Measurements from ENCODE around the gene NPC2. TPM values are rescaled to one million over a fixed set of nuclear protein-coding genes. Genes with fewer than 3 reads are reported as not detected.

NPC2 gene
- polyA plus RNA-seq, 1 donor from 2014 or later = 46.8 TPM

DNA sequence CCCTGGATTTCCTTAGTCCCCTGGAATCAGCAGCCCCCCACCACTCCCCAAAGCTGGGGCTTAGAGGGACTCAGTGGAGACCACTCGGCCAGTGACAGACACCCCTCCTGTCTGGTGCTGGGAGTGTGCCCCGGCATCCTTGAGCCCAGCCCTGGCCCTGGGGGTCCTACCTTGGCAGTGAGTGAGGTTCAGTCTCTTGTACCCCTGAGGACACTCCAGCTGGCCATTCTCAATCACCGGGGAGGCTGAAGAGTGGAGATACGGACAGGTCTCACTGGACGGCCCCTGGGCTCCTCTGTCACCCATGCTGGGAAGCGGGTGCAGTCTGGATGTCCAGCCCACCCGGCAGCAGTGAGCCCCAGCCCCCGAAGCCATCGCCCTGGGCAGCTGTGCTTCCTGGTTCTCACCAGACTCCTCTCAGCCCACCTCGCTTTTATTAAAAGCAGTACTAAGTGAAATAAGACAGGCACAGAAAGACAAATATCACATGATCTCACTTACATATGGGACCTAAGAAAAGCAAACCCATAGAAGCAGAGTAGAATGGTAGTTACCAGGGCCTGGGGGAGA, 42.7 kb upstream of the NPC2 start:
- H3K4me3 ChIP-seq (ENCODE audit: low read length) = no peak overlapping the region
- no peak for TF ChIP-seq POLR2AphosphoS5 (IDR thresholded peaks at IDR 0.05)
- TF ChIP-seq, protein P1, sequence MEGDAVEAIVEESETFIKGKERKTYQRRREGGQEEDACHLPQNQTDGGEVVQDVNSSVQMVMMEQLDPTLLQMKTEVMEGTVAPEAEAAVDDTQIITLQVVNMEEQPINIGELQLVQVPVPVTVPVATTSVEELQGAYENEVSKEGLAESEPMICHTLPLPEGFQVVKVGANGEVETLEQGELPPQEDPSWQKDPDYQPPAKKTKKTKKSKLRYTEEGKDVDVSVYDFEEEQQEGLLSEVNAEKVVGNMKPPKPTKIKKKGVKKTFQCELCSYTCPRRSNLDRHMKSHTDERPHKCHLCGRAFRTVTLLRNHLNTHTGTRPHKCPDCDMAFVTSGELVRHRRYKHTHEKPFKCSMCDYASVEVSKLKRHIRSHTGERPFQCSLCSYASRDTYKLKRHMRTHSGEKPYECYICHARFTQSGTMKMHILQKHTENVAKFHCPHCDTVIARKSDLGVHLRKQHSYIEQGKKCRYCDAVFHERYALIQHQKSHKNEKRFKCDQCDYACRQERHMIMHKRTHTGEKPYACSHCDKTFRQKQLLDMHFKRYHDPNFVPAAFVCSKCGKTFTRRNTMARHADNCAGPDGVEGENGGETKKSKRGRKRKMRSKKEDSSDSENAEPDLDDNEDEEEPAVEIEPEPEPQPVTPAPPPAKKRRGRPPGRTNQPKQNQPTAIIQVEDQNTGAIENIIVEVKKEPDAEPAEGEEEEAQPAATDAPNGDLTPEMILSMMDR (IDR thresholded peaks at IDR 0.05; ENCODE audit: poor library complexity, severe bottlenecking) = no peak
- TF ChIP-seq TAF1 (IDR thresholded peaks at IDR 0.05; ENCODE audit: low read depth) = no peak
- no peak for TF ChIP-seq RAD21 (conservative IDR thresholded peaks at IDR 0.05)
- no peak for TF ChIP-seq SMC3 (conservative IDR thresholded peaks at IDR 0.05; ENCODE audit: poor library complexity)
- TF ChIP-seq, protein P2, sequence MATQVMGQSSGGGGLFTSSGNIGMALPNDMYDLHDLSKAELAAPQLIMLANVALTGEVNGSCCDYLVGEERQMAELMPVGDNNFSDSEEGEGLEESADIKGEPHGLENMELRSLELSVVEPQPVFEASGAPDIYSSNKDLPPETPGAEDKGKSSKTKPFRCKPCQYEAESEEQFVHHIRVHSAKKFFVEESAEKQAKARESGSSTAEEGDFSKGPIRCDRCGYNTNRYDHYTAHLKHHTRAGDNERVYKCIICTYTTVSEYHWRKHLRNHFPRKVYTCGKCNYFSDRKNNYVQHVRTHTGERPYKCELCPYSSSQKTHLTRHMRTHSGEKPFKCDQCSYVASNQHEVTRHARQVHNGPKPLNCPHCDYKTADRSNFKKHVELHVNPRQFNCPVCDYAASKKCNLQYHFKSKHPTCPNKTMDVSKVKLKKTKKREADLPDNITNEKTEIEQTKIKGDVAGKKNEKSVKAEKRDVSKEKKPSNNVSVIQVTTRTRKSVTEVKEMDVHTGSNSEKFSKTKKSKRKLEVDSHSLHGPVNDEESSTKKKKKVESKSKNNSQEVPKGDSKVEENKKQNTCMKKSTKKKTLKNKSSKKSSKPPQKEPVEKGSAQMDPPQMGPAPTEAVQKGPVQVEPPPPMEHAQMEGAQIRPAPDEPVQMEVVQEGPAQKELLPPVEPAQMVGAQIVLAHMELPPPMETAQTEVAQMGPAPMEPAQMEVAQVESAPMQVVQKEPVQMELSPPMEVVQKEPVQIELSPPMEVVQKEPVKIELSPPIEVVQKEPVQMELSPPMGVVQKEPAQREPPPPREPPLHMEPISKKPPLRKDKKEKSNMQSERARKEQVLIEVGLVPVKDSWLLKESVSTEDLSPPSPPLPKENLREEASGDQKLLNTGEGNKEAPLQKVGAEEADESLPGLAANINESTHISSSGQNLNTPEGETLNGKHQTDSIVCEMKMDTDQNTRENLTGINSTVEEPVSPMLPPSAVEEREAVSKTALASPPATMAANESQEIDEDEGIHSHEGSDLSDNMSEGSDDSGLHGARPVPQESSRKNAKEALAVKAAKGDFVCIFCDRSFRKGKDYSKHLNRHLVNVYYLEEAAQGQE (IDR thresholded peaks at IDR 0.05; ENCODE audit: borderline replicate concordance) = no peak
- no peak for TF ChIP-seq EP300 (conservative IDR thresholded peaks at IDR 0.05; ENCODE audit: poor library complexity, severe bottlenecking)
- TF ChIP-seq MXI1 (conservative IDR thresholded peaks at IDR 0.05; ENCODE audit: poor library complexity, severe bottlenecking) = no peak
- TF ChIP-seq EZH2 (IDR thresholded peaks at IDR 0.05; ENCODE audit: borderline replicate concordance, insufficient read depth, low read length, poor library complexity, severe bottlenecking) = no peak
- H3K4me2 ChIP-seq (ENCODE audit: low read length) = no peak overlapping the region
- H3F3A ChIP-seq (ENCODE audit: insufficient read depth, low read length, poor library complexity, severe bottlenecking) = no peaks in the 10 kb centered on the region
- H3K9me2 ChIP-seq (ENCODE audit: insufficient read depth, low read length) = no peaks in the 10 kb centered on the region
- H3K27me3 ChIP-seq (ENCODE audit: insufficient read depth, low read depth, low read length) = no peaks in the 10 kb centered on the region
- no peak overlapping the region for H3K9ac ChIP-seq (ENCODE audit: low read length)
- H3K79me2 ChIP-seq (replicated peaks; ENCODE audit: insufficient read depth, low read length) = no peaks in the 10 kb centered on the region
- no peaks in the 10 kb centered on the region for H3K9me3 ChIP-seq (ENCODE audit: low read length)
- H3K36me3 ChIP-seq (ENCODE audit: insufficient read depth, low read length) = no peaks in the 10 kb centered on the region
- H4K20me1 ChIP-seq (ENCODE audit: insufficient read depth) = no peaks in the 10 kb centered on the region
- H3K27ac ChIP-seq (ENCODE audit: low read length) = no peak overlapping the region
- H2AFZ ChIP-seq (ENCODE audit: low read depth, low read length) = no peak overlapping the region

DNA sequence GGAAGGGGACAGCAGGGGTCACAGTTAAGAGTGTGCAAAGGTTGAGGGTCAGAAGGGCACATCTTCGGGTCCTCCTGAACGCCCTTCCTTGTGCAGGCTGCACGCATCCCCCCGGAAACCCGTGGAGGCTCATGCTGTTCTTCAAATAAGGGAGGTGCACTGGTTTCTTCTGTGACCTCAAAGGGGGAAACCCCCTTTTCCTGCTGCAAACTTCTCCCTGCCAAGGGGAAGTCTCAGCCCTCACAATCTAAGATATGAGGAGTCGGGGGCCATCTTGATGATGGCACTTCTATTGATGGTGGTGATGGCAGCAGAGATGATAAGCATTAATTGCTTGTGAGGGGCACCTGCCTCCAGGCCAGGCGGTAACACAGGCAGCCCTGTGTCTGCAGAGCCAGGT, 40.5 kb upstream of the NPC2 start:
- Histone ChIP-seq H3K4me2 (ENCODE audit: low read length) (no peak overlapping the region), H2AFZ (ENCODE audit: low read depth, low read length) (no peak overlapping the region), H4K20me1 (ENCODE audit: insufficient read depth) (no peaks in the 10 kb centered on the region), H3F3A (ENCODE audit: insufficient read depth, low read length, poor library complexity, severe bottlenecking) (no peaks in the 10 kb centered on the region), H3K9me2 (ENCODE audit: insufficient read depth, low read length) (no peaks in the 10 kb centered on the region), H3K4me3 (ENCODE audit: low read length) (no peak overlapping the region), H3K9me3 (ENCODE audit: low read length) (no peaks in the 10 kb centered on the region), H3K79me2 (replicated peaks; ENCODE audit: insufficient read depth, low read length) (no peaks in the 10 kb centered on the region), H3K36me3 (ENCODE audit: insufficient read depth, low read length) (no peaks in the 10 kb centered on the region), H3K9ac (ENCODE audit: low read length) (no peak overlapping the region), H3K27ac (ENCODE audit: low read length) (no peak overlapping the region), H3K27me3 (ENCODE audit: insufficient read depth, low read depth, low read length) (no peaks in the 10 kb centered on the region)
- TF ChIP-seq POLR2AphosphoS5 (IDR thresholded peaks at IDR 0.05) = no peak
- TF ChIP-seq EZH2 (IDR thresholded peaks at IDR 0.05; ENCODE audit: borderline replicate concordance, insufficient read depth, low read length, poor library complexity, severe bottlenecking) = no peak
- TF ChIP-seq, protein P1 (IDR thresholded peaks at IDR 0.05; ENCODE audit: poor library complexity, severe bottlenecking) = no peak
- no peak for TF ChIP-seq SMC3 (conservative IDR thresholded peaks at IDR 0.05; ENCODE audit: poor library complexity)
- TF ChIP-seq RAD21 (conservative IDR thresholded peaks at IDR 0.05) = no peak
- TF ChIP-seq EP300 (conservative IDR thresholded peaks at IDR 0.05; ENCODE audit: poor library complexity, severe bottlenecking) = no peak
- no peak for TF ChIP-seq MXI1 (conservative IDR thresholded peaks at IDR 0.05; ENCODE audit: poor library complexity, severe bottlenecking)
- no peak for TF ChIP-seq TAF1 (IDR thresholded peaks at IDR 0.05; ENCODE audit: low read depth)
- TF ChIP-seq, protein P2 (IDR thresholded peaks at IDR 0.05; ENCODE audit: borderline replicate concordance) = no peak

Measured in neural cell (in vitro differentiated cells).